Nephron progenitor cell (in vitro differentiated cells): Measurements from ENCODE around the gene EIF1.

Experiments used
- DNase-seq: peaks from one replicate; pipeline ENCODE4 v3.0.0; 2021
- H3K27ac Mint-ChIP-seq: 2 replicates; pipeline ENCODE4 v1.8.0; 2021; ENCODE audit warnings: mild to moderate bottlenecking, moderate library complexity, mixed read lengths
- H3K27me3 Mint-ChIP-seq: 2 replicates; pipeline ENCODE4 v1.8.0; 2021; ENCODE audit warnings: mild to moderate bottlenecking, low read depth, mixed read lengths; ENCODE audit not compliant: poor library complexity
- H3K36me3 Mint-ChIP-seq: 2 replicates; pipeline ENCODE4 v1.8.0; 2021; ENCODE audit warnings: low read depth, mixed read lengths
- H3K4me1 Mint-ChIP-seq: 2 replicates; pipeline ENCODE4 v1.8.0; 2021; ENCODE audit warnings: mixed read lengths
- H3K4me3 Mint-ChIP-seq: 2 replicates; pipeline ENCODE4 v1.8.0; 2021; ENCODE audit warnings: mild to moderate bottlenecking, moderate library complexity, mixed read lengths
- H3K9me3 Mint-ChIP-seq: 2 replicates; pipeline ENCODE4 v1.8.0; 2021; ENCODE audit warnings: mild to moderate bottlenecking, moderate library complexity, mixed read lengths
- TF ChIP-seq, protein P1 (sequence below): fragments of 200-600 bp; sonication (generic); IDR thresholded peaks from 2 replicates; pipeline ENCODE4 v1.5.0; 2021; ENCODE audit warnings: antibody characterized with exemption

EIF1 gene

GRCh38 chr17:41728056-41728455, 39.4 kb downstream of the EIF1 start:
- Mint-ChIP-seq H3K4me1 (peaks cover 22% of the 10 kb centered on the region), H3K27ac (no peak overlapping the region), H3K9me3 (no peaks in the 10 kb centered on the region), H3K36me3 (no peaks in the 10 kb centered on the region), H3K4me3 (no peak overlapping the region), H3K27me3 (peaks cover 52% of the 10 kb centered on the region)
- TF ChIP-seq, protein P1, sequence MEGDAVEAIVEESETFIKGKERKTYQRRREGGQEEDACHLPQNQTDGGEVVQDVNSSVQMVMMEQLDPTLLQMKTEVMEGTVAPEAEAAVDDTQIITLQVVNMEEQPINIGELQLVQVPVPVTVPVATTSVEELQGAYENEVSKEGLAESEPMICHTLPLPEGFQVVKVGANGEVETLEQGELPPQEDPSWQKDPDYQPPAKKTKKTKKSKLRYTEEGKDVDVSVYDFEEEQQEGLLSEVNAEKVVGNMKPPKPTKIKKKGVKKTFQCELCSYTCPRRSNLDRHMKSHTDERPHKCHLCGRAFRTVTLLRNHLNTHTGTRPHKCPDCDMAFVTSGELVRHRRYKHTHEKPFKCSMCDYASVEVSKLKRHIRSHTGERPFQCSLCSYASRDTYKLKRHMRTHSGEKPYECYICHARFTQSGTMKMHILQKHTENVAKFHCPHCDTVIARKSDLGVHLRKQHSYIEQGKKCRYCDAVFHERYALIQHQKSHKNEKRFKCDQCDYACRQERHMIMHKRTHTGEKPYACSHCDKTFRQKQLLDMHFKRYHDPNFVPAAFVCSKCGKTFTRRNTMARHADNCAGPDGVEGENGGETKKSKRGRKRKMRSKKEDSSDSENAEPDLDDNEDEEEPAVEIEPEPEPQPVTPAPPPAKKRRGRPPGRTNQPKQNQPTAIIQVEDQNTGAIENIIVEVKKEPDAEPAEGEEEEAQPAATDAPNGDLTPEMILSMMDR = no peak
- DNase-seq = no peak

DNA sequence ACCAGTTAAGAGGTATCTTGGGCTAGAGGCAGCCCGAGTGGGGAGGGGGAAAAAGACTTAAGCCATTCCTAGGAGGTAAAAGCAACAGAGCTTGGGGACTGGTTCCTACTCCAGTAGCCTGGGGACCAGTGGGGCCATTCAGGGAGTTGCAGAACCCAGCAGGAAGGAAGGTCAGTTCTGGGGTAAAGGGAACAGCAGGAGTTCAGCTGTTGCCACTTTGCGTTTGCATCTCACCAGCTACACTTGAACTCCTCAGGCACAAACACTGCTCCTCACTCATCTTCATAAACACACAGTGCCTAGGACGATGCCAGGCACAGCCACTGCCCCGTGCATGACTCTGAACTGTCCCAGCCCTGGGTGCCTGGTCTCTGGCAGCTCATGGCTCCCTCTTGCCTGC, 41.8 kb downstream of the EIF1 start:
- H3K4me1 Mint-ChIP-seq = peaks cover 17% of the 10 kb centered on the region
- H3K27ac Mint-ChIP-seq = no peak overlapping the region
- peaks cover 71% of the 10 kb centered on the region for H3K27me3 Mint-ChIP-seq
- DNase-seq = no peak
- no peaks in the 10 kb centered on the region for H3K36me3 Mint-ChIP-seq
- H3K9me3 Mint-ChIP-seq = no peaks in the 10 kb centered on the region
- TF ChIP-seq, protein P1 = no peak
- no peak overlapping the region for H3K4me3 Mint-ChIP-seq

- Mint-ChIP-seq H3K4me1 (peaks cover 19% of the 10 kb centered on the region), H3K27ac (no peak overlapping the region), H3K36me3 (no peaks in the 10 kb centered on the region), H3K9me3 (no peaks in the 10 kb centered on the region), H3K27me3 (peaks cover 81% of the 10 kb centered on the region), H3K4me3 (no peak overlapping the region)
- TF ChIP-seq, protein P1 = no peak
- DNase-seq = no peak
Observed at GRCh38 chr17:41731836-41732235, 43.2 kb downstream of the EIF1 start.

GRCh38 chr17:41733348-41734138, 44.9 kb downstream of the EIF1 start:
- peaks cover 86% of the 10 kb centered on the region for H3K27me3 Mint-ChIP-seq
- TF ChIP-seq, protein P1 = no peak
- no peak overlapping the region for H3K27ac Mint-ChIP-seq
- H3K4me1 Mint-ChIP-seq = peaks cover 33% of the 10 kb centered on the region
- no peaks in the 10 kb centered on the region for H3K36me3 Mint-ChIP-seq
- DNase-seq = peak; percentile 41
- peak overlapping the region; percentile 89 for H3K4me3 Mint-ChIP-seq
- no peaks in the 10 kb centered on the region for H3K9me3 Mint-ChIP-seq

DNA sequence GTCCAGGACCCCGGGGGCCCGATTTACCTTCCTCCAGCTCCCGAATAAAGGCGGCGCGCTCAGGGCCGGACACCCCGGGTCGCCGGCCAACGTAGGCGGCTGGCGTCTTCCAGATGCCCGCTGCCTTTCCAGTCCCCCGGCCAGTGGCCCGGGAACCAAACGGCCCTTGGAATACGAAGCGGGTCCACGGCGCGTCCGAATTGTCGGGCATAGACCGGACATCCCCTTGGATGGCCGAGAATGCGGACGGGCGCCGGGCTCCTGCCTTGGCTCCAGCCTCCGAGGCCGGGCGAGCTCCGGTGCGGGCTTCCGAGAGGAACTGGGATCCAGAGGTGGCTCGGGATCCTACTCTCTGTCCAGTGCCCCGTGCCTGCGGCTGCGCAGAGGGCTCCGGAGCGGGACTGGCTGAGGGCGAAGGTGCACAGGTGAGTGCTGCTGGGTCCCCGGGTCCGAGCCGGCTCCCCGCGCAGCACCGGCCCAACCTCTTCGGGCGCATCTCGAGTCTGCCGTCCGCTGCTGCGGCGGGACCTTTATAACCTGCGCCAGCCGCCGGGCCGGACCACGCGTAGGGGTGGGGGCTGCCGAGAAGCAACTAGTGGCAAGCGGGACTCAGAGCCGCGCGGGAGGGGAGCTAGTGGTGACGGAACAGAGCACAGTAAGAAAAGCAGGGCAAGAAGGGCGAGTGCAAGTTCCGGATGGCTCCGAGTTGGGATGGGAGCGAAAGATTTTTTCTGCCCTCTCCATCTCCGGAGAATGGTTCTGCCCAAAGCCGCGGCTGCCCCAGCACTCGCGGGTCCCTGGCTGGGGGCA, 45.7 kb downstream of the EIF1 start, which contains the start of gene HAP1:
Gene HAP1, minus strand, starts transcription at position 505 of the 810 bp plus-strand sequence. Its CDS starts 9 bp downstream, at position 496.
- Mint-ChIP-seq H3K4me1 (peaks cover 41% of the 10 kb centered on the region), H3K9me3 (no peaks in the 10 kb centered on the region), H3K27me3 (peaks cover 82% of the 10 kb centered on the region), H3K4me3 (peak within 1 kb of the TSS; percentile 89), H3K36me3 (no peaks in the 10 kb centered on the region), H3K27ac (no peak within 1 kb of the TSS)
- TF ChIP-seq, protein P1 = no peak
- peak; percentile 78 for DNase-seq
